Measurements from ENCODE around the gene PPP1R8.

Gene PPP1R8

GRCh38 chr1:27858072-27858948 is 27.7 kb downstream of the PPP1R8 start:
- DNase-seq (ENCODE audit: low read depth): peak; percentile 81
- peak; percentile 93 for TF ChIP-seq CTCF (conservative IDR thresholded peaks at IDR 0.05; ENCODE audit: low read length)
- no peak overlapping the region for H3K4me3 ChIP-seq (ENCODE audit: low read length)

GRCh38 chr1:27858949-27859576 is 28.5 kb downstream of the PPP1R8 start:
- no peak for TF ChIP-seq CTCF (conservative IDR thresholded peaks at IDR 0.05; ENCODE audit: low read length)
- no peak for DNase-seq (ENCODE audit: low read depth)
- no peak overlapping the region for H3K4me3 ChIP-seq (ENCODE audit: low read length)

GRCh38 chr1:27861436-27861835 is 30.9 kb downstream of the PPP1R8 start:
- TF ChIP-seq CTCF (conservative IDR thresholded peaks at IDR 0.05; ENCODE audit: low read length): no peak
- H3K4me3 ChIP-seq (ENCODE audit: low read length): no peak overlapping the region
- no peak for DNase-seq (ENCODE audit: low read depth)

GRCh38 chr1:27862004-27862403 is 31.4 kb downstream of the PPP1R8 start:
- TF ChIP-seq CTCF (conservative IDR thresholded peaks at IDR 0.05; ENCODE audit: low read length): no peak
- no peak overlapping the region for H3K4me3 ChIP-seq (ENCODE audit: low read length)
- no peak for DNase-seq (ENCODE audit: low read depth)

GRCh38 chr1:27862671-27863537 is 32.3 kb downstream of the PPP1R8 start:
- no peak overlapping the region for H3K4me3 ChIP-seq (ENCODE audit: low read length)
- no peak for TF ChIP-seq CTCF (conservative IDR thresholded peaks at IDR 0.05; ENCODE audit: low read length)
- DNase-seq (ENCODE audit: low read depth): peak; percentile 99

GRCh38 chr1:27863538-27863915 is 32.9 kb downstream of the PPP1R8 start:
- H3K4me3 ChIP-seq (ENCODE audit: low read length): no peak overlapping the region
- DNase-seq (ENCODE audit: low read depth): no peak
- no peak for TF ChIP-seq CTCF (conservative IDR thresholded peaks at IDR 0.05; ENCODE audit: low read length)

All from AG10803 (cell line).